Retinal pigment epithelial cell (primary cell): Measurements from ENCODE around the gene SH2D1A.

Experiments
- DNase-seq: peaks from one replicate; pipeline ENCODE4 v3.0.0-alpha.2; 2010; ENCODE audit warnings: low read depth
- H3K4me3 ChIP-seq: 2 replicates; pipeline ENCODE4 v1.5.1; 2011; ENCODE audit warnings: mild to moderate bottlenecking, low read length, control low read depth, moderate library complexity
- CTCF ChIP-seq: conservative IDR thresholded peaks from 2 replicates; pipeline ENCODE4 v1.5.1; 2011; ENCODE audit warnings: low read depth, low read length, control low read depth, inconsistent platforms

The SH2D1A gene

DNA sequence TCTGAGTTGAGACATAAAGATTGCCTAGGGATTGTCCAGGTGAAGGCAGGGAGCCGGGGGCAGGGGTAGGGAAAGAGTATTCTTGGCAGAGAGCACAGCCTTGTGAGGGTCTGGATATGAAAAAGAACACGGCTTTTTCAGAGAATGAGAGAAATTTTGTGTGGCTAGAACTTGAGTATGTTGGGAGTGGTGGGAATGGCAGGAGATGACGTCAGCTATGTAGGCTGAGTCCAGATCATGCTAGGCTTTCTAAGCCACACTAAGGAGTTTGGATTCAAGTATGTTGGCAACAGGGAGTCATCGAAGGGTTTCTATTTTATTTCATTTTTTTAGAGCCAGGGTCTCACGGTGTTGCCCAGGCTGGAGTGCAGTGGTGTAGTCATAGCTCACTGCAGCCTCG, 40.0 kb downstream of the SH2D1A start:
- no peak for DNase-seq
- no peak overlapping the region for H3K4me3 ChIP-seq
- no peak for TF ChIP-seq CTCF

- no peak overlapping the region for H3K4me3 ChIP-seq
- TF ChIP-seq CTCF = peak; percentile 69
- peak; percentile 4 for DNase-seq
These were observed 42.2 kb downstream of the SH2D1A start for GRCh38 chrX:124388562-124388961.

DNA sequence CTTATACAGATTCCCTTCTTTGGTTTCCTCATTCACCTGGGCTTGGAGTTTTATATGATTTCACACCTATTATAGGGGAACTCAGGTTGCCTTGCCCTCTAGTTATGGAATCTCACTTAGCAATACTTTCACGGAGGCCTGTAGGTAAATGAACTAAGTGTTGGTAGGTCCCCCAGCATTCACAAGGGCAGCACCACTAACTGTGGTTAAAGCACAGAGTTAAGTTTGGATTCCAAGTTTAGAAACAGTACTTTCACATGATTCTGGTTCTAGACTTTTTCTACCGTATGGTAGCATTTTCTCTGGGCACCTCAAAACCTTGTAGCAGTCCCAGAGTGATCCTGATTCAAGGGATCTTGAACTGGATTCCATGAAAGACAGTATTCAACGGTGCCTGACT, 46.4 kb downstream of the SH2D1A start:
- TF ChIP-seq CTCF = no peak
- no peak for DNase-seq
- no peak overlapping the region for H3K4me3 ChIP-seq

DNA sequence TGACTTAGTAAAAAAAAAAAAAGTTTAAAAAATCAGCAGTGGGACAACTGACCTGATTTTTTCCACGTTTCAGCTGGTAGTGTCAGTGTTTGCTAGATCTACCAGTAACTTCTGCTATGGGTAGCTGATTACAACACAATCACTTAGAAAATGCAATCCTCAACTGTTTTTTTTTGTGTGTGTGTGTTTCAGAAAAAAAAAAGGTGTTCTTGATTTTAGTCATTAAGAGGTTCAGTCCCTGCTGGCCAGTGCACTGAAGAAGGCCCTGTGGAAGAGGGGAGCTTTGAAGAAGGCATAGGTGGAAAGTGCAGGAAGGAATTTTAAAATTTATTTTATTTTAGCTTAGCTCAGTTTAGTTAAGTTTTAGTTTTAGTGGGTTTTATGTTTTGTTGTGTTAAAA, 46.9 kb downstream of the SH2D1A start:
- H3K4me3 ChIP-seq = no peak overlapping the region
- no peak for DNase-seq
- no peak for TF ChIP-seq CTCF

- DNase-seq = no peak
- H3K4me3 ChIP-seq = no peak overlapping the region
- no peak for TF ChIP-seq CTCF
These were observed 47.3 kb downstream of the SH2D1A start for GRCh38 chrX:124393659-124394058.

DNA sequence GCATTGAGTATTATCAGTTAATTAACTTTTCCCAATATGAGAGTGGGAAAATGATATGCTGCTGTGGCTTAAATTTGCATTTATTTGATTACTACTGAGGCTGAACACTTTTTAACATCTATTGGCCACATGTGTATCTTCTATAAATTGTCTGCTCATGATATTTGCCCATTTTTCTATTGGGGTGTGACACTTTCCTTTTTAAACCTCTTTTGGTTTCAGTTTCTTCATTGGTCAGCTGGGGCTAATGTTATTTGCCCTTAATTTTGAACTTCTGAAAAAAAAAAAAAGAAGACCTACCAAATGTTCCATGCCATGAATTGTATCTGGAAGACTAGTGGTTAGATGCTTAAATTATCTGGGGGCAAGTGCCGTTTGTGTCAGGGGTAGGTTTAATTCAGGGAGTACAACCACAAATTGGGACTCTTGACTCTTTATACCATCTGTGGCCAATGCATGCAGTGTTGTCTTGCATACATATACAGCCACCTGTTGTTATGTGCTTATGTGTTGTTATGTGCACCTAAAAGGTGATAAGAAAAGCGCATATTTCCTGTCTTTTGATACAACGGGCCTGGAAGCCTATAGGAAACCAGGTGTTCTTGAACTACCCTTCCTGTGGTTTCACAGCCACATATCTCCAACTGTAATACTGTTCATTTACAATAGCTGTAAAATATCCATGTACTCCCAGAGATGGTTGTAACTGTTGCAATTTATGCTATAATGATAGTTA, 49.0 kb downstream of the SH2D1A start:
- TF ChIP-seq CTCF = no peak
- no peak overlapping the region for H3K4me3 ChIP-seq
- DNase-seq = no peak

- no peak overlapping the region for H3K4me3 ChIP-seq
- TF ChIP-seq CTCF = no peak
- DNase-seq = no peak
These were observed 55.3 kb downstream of the SH2D1A start for GRCh38 chrX:124401696-124402095.
